ENCODE data around the gene TAF4B.
"Not testable (repeated sequence)": the region's sequence is repeated elsewhere in the genome, so short reads cannot be mapped to it uniquely, and the experiment has no call there.

TAF4B gene

DNA sequence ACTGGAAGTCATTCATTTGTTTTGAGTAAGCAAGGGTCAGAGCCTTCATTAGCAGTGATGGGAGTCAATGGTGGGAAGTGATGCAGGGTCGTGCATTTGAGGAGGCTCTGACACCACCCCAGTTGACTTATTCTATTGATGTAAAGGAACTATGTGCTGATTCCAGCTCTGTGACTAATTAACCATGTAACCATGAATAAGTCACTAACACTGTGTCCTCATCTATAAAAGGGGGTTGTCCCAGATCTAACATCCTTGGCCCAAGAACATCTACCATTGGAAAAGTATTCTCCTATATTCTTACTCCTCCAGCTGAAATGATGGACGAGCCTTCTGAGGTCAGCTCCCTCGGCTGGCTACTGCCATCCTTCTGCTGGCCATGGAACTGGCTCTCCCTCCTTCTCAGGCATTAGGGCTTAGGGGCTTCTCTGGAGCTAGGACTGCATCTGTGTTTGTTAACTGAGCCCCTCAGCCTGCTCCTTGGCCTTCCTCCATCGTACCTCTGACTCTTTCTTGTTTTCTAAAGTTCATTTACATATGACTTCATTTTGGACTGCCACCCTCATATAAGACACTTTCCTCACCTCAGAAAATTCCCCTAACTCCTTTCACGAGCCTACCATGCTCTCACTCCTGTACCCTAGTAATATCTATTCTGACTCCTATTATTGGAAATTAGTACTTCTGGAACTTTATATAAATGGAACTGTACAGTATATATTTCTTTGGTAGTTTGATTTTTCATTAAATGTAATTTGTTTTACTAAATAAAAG, 206.6 kb downstream of the TAF4B start:
- DNase-seq = no peak

DNA sequence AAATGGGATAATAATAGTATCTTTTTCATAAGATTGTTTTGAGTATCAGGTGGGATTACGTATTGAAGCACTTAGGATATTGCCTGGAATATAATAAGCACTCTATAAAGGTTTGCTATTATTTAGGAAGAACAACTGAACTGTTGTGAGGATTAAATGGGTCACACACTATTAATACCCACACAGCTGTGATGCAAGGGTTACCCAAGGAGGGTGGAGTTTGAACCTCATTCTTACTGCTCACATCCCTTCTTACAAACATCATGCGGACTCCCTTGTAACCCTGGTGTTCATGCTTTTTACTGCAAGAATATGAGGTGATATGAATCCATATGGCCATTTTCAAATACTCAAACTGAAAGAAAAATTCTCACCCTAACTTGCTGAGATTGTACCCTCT, 208.6 kb downstream of the TAF4B start:
- DNase-seq = no peak

DNA sequence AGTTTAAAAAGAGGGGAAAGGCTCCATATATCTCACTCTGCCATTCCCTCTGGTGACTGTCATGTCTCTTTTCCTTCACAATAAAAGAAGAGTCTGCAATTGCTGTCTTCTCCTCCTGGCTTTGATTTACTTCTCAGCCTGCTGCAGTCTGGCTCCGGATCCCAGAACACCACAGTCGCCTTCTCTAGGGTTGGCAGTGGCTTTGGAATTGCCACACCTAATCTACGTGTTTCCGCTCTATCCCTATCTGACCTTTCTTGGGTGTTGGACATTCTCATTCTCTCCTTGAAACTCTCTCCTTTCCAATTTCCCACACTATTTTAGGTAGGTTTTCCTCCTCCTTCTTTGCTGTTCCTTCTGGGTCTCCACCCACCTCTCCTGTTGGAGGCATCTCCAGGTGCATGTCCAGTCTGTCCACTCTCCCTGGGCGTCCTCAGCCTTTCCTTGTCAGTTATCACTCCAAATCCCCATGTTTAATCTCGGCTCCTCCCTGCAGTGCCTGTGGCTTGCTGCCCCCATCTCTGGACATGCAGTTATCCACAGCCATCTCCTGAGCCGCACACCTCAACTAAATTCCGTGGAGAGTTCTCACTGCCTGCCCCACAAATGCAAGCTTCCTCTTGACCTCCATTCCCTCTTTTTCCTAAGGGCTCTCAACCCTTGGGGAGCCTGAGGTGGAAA, 209.3 kb downstream of the TAF4B start:
- no peak for DNase-seq

DNA sequence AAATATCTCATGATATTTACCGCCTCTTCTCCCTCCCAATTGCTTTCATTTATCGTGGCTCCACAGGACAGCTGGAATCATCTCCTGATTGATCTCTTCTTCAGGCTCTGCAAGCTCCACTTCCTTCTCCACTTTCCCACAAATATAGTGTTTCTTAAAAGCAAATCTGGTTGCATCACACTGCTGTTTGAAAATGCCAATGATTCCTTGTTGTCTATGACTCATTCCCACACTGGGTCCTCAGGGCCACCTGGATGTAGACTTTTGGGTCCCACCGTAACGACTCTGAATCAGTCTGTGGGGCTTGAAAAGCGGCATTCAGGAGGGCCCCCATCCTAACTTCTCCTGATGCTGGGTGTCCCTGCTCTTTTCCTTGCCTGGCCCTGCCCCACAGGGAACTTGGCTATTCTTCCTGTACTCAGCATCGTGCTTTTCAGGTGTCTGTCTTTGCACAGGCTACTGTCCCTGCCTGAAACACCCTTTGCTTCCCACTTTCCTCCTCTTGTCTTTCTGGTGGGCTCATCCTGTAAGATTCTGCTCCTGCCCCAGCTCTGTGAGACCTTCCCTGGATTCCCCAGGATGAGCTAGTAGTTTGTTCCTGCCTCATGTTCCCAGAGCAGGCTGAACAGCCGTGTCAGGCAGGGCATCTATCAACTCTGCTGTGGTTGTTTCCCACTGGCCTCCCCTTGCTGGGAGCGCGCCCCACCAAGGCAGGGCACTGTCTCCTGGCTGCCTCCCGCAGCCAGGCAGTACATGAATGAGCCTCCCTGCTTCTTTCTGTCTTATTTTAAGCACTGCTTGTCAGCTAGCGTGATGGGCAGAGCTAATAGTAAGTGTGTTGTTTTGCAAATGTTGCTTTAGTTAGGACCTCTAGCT, 210.2 kb downstream of the TAF4B start:
- no peak for DNase-seq

DNA sequence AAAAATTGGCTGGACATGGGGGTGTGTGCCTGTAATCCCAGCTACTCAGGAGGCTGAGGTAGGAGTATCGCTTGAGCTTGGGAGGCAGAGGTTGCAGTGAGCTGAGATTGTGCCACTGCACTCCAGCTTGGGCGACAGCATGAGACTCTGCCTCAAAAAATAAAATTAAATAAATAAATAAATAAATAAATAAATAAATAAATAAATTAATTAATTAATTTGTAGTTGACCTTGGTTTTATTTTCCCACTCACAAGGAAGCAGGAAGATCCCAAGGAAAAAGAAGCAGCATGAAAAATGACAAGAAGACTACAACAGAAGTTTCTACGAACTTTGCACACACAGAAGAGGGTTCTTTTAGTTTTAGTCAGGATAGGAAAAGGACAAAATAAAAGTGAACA, 211.4 kb downstream of the TAF4B start:
- not testable (repeated sequence) for DNase-seq

DNA sequence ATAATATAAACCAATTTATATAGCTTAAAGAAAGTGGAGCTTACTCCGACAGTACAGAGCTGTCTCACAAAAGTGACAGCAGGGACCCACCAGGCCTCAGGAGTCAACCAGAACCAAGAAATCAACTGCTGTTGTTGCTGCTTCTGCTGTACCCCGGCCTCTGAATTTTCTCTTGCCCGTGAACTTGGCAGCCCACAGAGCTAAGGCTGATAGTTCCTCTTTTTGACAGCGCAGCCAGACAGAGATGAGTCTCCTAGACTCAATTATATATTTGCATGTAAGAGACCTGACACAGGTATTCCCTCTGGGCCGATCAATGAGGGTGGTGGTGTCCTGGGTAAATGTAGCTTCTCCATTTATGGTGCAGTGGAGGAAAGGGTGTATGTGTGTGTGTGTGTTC, 212.7 kb downstream of the TAF4B start:
- DNase-seq = peak; percentile 51

DNA sequence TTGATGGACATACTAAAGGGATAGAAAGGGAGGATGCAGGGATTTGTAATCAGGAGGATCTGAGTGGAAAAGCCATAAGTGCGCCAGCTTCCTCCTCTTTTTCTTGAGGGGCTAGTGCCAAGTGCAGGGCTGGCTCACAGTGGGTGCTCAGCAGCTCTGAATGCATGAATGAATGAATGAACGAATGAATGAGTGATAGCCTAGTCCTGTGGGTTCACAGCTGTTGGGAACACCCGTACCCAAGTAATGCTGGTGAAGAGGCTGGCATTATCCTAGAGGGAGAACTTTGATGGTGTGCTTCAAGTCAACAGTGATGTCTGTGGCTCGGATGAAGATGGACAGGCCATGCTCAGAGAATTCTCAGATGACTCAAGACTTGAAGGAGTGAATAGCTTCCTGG, 213.3 kb downstream of the TAF4B start:
- no peak for DNase-seq

DNA sequence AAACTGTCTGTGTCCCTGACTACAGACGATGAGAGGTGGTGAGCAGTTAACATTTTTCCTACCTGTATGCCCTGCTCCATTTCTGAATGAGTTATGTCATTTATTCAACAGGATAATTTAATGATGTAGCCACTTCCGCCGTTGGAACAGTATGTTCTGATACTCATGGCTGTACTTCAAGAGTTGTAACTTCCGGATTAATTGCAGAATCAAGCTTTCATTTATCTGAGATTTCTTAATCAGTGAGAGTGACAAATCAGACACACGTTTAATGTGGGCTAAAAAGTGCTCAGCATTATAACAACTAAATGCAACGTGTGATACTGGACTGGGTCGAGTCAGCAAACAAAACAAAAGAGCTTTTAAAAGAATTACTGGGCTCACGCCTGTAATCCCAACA, 214.4 kb downstream of the TAF4B start:
- no peak for DNase-seq

Measured in hematopoietic multipotent progenitor cell treated with erythropoietin and hydrocortisone succinate and interleukin-3 and kit ligand, for 4 days (in vitro differentiated cells).